Medulla oblongata (tissue), 1 donor: ENCODE data around the gene CDH15.

ENCODE experiments used
- DNase-seq: peaks from one replicate; pipeline ENCODE4 v3.0.0-alpha.2; 2015; ENCODE audit errors: extremely low spot score

The CDH15 gene, protein sequence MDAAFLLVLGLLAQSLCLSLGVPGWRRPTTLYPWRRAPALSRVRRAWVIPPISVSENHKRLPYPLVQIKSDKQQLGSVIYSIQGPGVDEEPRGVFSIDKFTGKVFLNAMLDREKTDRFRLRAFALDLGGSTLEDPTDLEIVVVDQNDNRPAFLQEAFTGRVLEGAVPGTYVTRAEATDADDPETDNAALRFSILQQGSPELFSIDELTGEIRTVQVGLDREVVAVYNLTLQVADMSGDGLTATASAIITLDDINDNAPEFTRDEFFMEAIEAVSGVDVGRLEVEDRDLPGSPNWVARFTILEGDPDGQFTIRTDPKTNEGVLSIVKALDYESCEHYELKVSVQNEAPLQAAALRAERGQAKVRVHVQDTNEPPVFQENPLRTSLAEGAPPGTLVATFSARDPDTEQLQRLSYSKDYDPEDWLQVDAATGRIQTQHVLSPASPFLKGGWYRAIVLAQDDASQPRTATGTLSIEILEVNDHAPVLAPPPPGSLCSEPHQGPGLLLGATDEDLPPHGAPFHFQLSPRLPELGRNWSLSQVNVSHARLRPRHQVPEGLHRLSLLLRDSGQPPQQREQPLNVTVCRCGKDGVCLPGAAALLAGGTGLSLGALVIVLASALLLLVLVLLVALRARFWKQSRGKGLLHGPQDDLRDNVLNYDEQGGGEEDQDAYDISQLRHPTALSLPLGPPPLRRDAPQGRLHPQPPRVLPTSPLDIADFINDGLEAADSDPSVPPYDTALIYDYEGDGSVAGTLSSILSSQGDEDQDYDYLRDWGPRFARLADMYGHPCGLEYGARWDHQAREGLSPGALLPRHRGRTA

DNA sequence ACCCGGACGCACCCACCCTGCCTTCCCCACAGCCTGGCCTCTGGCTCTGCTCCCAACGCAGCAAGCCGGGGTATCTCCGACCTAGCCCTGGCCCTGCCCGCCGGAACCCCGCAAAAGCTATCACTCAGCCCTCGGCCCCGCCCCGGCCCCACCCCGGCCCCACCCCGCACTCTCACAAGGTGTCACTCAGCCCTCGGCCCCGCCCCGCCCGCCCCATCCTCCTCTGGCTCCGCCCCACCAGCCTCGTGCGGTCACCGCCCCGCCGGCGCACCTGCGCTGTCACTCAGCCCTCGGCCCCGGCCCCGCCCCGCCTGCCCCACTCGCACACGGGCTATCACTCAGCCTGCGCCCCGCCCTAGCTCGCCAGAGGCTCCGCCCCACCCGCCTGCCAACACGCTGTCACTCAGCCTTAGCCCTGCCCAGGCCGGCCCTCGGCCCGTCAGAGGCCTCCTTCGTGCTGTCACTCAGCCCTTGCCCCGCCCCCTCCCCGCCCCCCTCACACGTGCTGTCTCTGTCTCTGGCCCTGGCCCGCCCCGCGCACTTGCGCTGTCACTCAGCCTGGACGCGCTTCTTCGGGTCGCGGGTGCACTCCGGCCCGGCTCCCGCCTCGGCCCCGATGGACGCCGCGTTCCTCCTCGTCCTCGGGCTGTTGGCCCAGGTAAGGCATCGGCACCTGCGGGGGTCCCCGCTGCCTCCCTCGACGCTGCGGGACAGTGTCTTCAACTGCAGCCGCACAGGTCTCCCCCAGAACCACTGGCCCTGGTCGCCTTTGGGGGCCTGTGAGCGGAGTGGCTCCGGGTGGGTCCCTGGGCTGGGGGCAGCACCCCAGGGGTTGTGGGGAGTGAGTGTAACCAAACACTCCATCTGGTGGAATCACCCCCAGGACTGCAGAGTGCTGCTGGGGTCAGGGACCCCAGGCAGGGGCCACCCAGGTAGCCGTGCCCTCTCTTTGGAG lies at the start of gene CDH15:
CDH15 (plus strand) TSS at position 533 of the 955 bp plus-strand sequence; CDS start at position 617, 84 bp downstream.
- peak; percentile 85 for DNase-seq

DNA sequence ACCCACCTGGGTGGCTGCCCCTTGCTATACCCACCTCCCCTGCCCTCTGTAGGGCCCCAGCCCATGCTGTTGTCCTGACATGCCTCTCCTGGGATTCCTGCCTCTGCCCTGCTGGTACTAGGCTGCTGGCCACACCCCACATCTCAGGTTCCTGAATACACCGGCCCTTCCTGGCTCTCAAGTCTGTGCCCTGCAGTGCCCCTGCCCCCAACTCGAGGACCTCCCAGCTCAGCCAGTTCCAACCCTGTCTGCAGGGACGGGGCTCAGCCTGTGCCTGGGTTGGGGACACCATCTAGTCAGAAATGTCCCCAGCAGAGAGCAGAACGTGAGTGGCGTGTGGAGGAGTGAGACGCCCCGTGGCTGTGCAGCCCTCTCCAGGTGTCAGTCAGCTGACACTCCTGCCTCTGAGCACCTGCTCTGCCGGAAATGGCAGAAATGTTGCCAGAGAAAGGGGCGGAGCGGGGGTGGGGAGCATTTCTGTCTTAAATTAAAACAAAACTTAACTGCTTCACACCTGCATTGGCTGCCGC lies 49.2 kb upstream of the CDH15 start:
- no peak for DNase-seq

DNA sequence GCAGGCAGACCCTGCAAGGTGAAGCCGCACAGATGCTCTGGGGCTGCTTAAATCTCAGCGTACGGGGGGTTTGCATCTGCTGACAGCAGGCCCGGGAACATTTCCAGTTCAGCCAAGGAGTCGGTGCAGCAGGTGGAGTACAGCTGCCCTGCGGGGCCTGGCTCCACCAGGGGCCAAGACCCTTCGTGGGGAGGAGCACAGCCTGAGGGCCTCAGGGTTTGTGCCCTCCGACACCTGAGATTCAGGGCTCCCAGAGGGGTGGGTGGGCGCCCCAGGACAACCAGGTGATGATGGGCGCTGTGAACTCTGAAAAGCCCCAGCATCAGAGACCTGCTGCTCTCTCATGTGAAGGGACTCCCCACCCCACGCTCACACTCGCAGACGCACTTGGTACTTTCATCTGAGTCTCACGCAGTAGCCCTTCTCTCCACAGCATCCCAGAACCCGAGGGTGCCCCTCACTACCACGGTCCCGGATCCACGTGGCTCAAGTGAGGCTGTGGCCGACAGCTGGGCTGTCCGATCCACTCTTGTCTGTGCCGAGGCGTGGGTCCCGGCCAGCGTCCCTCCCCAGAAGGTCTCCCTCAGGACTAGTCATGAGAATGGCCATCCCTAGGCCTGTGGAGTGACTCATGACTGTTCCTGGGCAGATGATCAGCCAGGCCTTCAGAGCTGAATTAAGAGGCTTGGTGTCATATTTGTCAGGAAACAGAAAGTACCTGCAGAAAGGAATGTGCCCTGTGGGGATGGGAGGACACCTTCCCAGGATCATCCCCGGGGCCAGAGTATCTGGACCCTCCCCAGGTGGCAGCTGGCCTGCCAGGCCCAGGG lies 48.3 kb upstream of the CDH15 start:
- DNase-seq = no peak

DNA sequence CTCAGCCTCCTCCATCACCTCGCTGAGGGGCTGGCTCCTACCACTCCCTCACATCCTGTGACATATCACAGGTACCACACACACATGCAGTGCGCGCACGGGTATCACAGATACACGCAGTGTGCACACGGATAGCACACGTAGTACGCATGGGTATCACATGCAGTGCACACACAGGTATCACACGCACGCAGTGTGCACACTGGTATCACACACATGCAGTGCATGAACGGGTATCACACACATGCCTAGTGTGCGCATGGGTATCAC lies 47.8 kb upstream of the CDH15 start:
- DNase-seq = no peak

GRCh38 chr16:89129378-89129777 lies 42.2 kb upstream of the CDH15 start:
- no peak for DNase-seq

DNA sequence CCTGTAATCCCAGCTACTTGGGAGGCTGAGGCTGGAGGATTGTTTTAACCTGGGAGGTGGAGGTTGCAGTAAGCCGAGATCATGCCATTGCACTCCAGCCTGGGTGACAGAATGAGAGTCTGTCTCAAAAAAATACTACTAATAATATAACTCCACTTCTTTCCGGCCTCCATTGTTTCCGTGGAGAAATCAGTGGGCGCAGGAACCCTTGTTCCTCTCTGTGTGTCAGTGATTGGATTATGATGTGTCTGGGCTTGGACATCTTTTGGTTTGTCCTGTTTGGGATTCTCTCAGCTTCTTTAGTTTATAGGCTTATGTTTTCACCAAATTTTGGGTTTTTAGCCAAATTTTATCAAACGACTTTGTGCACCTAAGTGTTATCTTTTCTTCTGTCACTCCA lies 41.1 kb upstream of the CDH15 start:
- no peak for DNase-seq

DNA sequence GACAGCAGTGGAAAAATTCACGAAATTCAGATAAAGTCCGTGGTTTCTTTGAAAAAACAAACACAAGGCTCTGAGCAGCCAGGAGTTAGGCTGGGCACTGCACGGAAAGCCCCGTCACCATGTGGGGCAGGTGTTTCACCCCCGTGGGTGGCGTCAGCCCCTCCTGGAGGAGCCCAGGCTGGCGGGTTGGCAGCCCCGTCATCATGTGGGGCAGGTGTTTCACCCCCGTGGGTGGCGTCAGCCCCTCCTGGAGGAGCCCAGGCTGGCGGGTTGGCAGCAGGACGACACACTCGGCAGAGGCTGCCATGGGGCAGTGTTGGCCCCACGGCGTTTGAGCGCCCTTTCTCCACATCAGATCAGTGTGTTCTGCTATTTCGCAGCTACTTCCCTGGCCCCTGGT lies 39.8 kb upstream of the CDH15 start:
- no peak for DNase-seq

GRCh38 chr16:89132194-89133005 lies 39.1 kb upstream of the CDH15 start:
- no peak for DNase-seq

DNA sequence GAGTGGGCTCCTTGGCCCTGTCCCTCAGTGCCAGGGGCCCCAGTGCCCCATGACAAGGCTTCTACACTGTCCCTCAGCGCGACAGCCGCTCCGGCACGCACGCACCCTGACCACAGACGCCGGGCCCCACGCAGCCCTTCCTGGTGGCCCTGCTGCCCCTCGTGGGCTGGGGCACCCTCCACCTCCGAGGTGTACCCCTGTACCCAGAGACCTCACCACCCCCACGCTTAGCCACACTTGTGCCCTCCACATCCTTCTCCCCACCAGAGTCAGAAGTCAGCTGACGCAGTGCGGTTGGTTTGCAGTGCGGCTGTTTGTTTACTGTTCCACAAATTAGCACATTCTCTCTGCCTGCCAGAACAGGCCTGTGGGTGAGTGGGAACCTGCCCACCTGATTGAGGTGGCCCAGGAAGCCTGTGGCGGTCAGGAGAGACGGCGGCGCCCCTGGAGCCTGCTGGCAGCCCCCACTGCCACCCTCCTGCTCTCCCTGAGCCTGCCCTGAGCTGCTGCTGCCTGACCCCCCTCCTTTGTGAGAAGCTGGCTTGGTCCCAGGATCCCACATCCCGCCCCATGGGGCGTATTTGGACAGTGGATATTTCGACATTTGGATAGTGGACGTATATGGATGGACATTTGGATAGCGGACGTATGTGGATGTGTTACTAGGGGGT lies 38.0 kb upstream of the CDH15 start:
- no peak for DNase-seq

GRCh38 chr16:89134269-89134668 lies 37.3 kb upstream of the CDH15 start:
- DNase-seq = no peak

DNA sequence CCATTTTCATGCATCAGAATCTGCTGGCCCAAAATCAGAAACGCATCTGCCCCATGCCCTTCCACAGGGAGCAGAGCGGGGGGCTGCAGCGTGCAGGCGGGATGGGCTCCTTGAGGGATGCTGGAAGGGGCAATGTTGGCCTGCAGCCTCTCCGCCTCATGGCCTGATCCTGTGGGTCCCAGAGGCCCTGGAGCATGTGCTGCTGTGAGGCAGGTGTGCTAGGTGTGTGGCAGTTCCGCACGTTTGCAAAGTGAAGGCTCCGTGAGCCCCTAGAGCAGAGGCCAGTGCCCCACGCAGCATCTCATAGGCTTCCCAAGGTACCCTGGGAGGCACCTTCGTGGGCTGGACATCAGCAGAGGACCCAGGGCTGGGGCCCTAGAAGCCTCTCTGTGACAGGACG lies 36.4 kb upstream of the CDH15 start:
- DNase-seq = no peak

- no peak for DNase-seq
Measured at GRCh38 chr16:89135971-89136765, 35.4 kb upstream of the CDH15 start.

GRCh38 chr16:89136931-89137330 lies 34.6 kb upstream of the CDH15 start:
- no peak for DNase-seq

- DNase-seq = no peak
Measured at GRCh38 chr16:89137666-89138512, 33.7 kb upstream of the CDH15 start.

DNA sequence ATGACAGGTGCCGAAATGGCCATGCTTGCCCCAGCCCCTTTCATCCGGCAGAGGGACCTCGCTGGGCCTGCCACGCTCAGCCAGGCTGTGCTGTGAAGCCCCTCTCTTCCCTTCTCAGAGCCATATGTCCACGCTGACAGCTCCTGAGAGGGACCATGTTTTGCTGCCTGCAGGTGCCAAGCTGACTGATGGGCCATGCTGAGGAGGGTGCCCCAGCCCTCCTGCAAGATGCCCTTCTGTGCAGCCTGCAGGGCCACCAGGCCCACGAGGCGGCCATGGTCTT lies 33.1 kb upstream of the CDH15 start:
- DNase-seq = no peak

GRCh38 chr16:89138843-89139520 lies 32.6 kb upstream of the CDH15 start:
- no peak for DNase-seq

- DNase-seq = no peak
Measured at GRCh38 chr16:89139907-89140361, 31.6 kb upstream of the CDH15 start.
